HepG2 (cell line): ENCODE results near the gene RIC3.

Experiments used
- EZH2 ChIP-seq: conservative IDR thresholded peaks from 2 replicates; pipeline ENCODE4 v1.6.1; 2012; ENCODE audit warnings: mild to moderate bottlenecking, low read depth, low read length, moderate library complexity
- FOSL1 ChIP-seq: sonication (generic); formaldehyde crosslinking; IDR thresholded peaks from 2 replicates; pipeline ENCODE4 v1.9.0; 2021; ENCODE audit warnings: missing genetic modification reagents, borderline replicate concordance
- POLR2AphosphoS5 ChIP-seq: IDR thresholded peaks from 2 replicates; pipeline ENCODE4 v1.6.1; 2012; ENCODE audit warnings: low read depth, low read length
- SPEN ChIP-seq: sonication (generic); formaldehyde crosslinking; IDR thresholded peaks from 2 replicates; pipeline ENCODE4 v1.5.1; 2020; ENCODE audit warnings: low read depth, mild to moderate bottlenecking, missing genetic modification reagents
- TF ChIP-seq, protein P1 (sequence below): sonication (generic); formaldehyde crosslinking; IDR thresholded peaks from 2 replicates; pipeline ENCODE4 v1.5.0; 2020; ENCODE audit warnings: mild to moderate bottlenecking, missing genetic modification reagents, moderate library complexity

DNA sequence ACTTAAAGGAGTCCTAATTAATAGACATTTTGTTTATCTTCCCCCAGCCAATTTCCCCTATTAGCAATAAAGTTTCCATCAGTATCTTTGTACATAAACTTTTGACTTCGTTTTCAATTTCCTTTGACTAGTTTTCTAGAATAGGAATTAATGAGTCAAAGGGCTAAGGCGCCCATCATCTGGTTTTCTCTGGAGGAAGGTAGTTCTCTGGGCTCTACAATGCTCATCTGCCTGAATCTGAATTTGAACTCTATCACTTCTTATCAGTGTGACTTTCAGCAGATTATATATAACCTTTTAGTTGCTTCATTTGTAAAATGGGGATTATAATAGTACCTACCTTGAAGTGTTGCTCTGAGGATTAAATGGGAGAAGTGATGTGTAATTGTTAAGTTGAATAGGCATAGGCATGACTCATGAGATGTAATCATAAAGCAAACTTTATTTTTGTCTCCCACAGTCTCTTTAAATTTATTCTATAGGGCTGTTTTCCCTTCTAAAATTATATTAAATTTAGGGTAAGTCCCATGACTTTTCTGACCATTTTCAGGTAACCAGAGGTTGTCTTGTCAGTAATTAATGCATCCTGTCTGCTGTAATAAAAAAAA, 93.6 kb downstream of the RIC3 start:
- TF ChIP-seq EZH2 (no peak), FOSL1 (CRISPR knock-in tag) (no peak), POLR2AphosphoS5 (no peak), SPEN (CRISPR knock-in tag) (no peak)
- TF ChIP-seq, protein P1, sequence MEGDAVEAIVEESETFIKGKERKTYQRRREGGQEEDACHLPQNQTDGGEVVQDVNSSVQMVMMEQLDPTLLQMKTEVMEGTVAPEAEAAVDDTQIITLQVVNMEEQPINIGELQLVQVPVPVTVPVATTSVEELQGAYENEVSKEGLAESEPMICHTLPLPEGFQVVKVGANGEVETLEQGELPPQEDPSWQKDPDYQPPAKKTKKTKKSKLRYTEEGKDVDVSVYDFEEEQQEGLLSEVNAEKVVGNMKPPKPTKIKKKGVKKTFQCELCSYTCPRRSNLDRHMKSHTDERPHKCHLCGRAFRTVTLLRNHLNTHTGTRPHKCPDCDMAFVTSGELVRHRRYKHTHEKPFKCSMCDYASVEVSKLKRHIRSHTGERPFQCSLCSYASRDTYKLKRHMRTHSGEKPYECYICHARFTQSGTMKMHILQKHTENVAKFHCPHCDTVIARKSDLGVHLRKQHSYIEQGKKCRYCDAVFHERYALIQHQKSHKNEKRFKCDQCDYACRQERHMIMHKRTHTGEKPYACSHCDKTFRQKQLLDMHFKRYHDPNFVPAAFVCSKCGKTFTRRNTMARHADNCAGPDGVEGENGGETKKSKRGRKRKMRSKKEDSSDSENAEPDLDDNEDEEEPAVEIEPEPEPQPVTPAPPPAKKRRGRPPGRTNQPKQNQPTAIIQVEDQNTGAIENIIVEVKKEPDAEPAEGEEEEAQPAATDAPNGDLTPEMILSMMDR (CRISPR knock-in tag), result no peak
